GM10266 (cell line): Measurements from ENCODE around the gene YY1AP1.
"Not testable (repeated sequence)": the region's sequence is repeated elsewhere in the genome, so short reads cannot be mapped to it uniquely, and the experiment has no call there.

ENCODE experiments used
- DNase-seq: peaks from one replicate; pipeline ENCODE4 v3.0.0; 2012; ENCODE audit errors: extremely low spot score
- CTCF ChIP-seq: IDR thresholded peaks from 2 replicates; pipeline ENCODE4 v1.5.1; 2012; ENCODE audit warnings: mild to moderate bottlenecking, low read depth; ENCODE audit not compliant: control insufficient read depth, insufficient read depth; ENCODE audit errors: missing control alignments

Gene YY1AP1

GRCh38 chr1:155646307-155646706 is 42.3 kb downstream of the YY1AP1 start:
- no peak for DNase-seq
- TF ChIP-seq CTCF: no peak

GRCh38 chr1:155645648-155646047 is 42.9 kb downstream of the YY1AP1 start:
- TF ChIP-seq CTCF: no peak
- no peak for DNase-seq

- TF ChIP-seq CTCF: no peak
- no peak for DNase-seq
Measured at GRCh38 chr1:155645034-155645598, 43.5 kb downstream of the YY1AP1 start.

- no peak for DNase-seq
- TF ChIP-seq CTCF: no peak
Measured at GRCh38 chr1:155643230-155643629, 45.3 kb downstream of the YY1AP1 start.

- not testable (repeated sequence) for DNase-seq
Measured at GRCh38 chr1:155642559-155643180, 45.9 kb downstream of the YY1AP1 start.

GRCh38 chr1:155640367-155640766 is 48.2 kb downstream of the YY1AP1 start:
- no peak for TF ChIP-seq CTCF
- DNase-seq: no peak

- TF ChIP-seq CTCF: no peak
- no peak for DNase-seq
Measured at GRCh38 chr1:155636397-155637153, 52.0 kb downstream of the YY1AP1 start.

GRCh38 chr1:155626428-155626827 is 62.1 kb downstream of the YY1AP1 start:
- not testable (repeated sequence) for DNase-seq
